H54 (cell line): ENCODE results near the gene C11orf68.

ENCODE experiments used
- DNase-seq: peaks from one replicate; pipeline ENCODE4 v3.0.0; 2011; ENCODE audit warnings: low spot score, mixed read lengths; ENCODE audit not compliant: insufficient read length
- FAIRE-seq: peaks from 3 replicates; lab custom pipeline; 2011; peaks lifted over from hg19 to GRCh38; lab: Jason Lieb, UNC
- POLR2A ChIP-seq: IDR thresholded peaks from 2 replicates; pipeline ENCODE4 v1.6.1; 2011; ENCODE audit warnings: low read depth, mild to moderate bottlenecking, low read length

C11orf68 gene

DNA sequence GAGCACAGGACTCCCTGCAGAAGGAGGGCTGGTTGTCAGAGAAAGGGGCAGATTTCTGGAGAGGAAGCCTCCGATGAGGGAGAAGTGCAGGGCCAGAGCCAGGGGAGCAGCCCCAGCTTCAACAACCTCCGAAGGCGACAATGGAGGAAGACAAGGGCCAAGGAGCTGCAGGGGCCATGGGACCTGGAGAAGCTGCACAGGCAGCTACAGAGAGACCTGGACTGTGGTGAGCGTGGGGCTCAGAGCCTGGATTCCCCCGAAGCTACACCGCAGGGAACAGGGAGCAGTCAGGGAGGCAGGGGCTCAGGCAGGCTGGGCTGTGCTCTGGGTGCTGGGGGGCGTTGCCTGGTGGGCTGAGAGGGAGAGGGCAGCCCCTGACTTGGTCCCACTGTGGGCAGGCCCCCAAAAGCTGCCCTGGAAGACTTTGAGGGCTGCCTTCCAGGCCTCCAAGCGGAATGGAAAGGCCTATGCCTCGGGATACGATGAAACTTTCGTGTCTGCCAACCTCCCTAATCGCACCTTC is 28.8 kb upstream of the C11orf68 start:
- no peak for FAIRE-seq
- DNase-seq, result no peak
- no peak for TF ChIP-seq POLR2A

DNA sequence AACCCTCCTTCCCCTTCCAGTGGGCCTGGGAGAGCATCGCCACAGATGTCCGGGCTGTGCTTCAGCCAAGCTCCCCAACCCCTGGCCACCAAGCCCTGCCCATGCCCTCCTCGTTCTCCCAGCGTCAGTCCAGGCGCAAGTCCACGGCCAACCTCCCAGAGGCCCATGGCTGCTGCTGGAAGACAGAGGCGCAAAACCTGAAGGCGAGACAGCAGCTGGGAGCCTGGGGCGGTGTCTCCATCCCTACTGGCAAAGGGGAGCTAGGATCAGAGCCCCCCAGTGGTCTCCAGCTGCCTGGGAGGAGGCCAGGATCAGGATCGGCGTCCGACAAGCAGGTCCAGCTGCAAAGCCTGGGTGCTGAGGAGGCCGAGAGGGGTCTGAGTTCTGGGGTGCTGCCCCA is 28.3 kb upstream of the C11orf68 start:
- TF ChIP-seq POLR2A, result no peak
- FAIRE-seq (no peak), DNase-seq (no peak)

DNA sequence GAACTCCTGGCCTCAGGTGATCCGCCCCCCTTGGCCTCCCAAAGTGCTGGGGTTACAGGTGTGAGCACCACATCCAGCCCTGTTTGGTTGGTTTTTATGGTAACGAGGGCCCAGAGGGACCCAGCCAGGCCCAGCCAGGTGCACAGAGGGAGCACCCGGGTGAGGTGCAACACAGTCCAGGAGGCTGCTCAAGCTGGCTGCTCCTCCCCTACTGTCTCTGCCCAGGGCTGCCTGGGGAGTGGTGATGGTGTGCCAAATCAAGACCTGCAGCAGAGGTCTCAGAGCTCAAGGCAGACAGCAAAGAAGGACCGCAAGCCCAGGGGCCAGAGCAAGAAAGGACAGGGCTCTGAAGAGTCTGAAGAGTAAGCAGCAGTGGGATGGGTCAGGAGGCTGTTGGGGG is 27.8 kb upstream of the C11orf68 start:
- FAIRE-seq, result no peak
- DNase-seq, result no peak
- TF ChIP-seq POLR2A, result no peak

DNA sequence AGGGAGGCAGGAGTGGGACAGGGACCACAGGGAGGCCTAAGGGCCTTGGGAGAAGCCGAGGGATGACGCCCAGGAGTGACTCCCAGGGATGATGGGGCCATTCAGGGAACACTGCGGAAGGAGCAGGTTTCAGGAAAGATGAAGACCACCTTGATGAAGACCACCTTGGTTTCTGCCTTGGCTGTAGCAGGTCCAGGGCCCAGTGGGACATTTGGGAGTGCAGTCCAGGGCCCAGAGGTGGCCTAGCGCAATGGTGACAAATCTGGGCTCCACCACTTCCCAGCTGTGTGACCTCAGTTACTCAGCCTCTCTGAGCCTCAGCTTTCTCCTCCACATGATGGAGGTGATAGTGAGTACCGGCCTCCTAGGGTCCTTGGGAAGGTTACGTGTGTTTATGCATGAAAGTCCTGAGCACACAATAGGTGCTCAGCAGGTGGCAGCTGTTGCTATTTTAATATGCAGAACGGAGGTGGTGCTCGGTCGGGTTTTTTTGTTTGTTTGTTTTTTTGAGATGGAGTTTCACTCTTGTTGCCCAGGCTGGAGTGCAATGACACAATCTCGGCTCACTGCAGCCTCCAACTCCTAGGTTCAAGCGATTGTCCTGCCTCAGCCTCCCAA is 27.2 kb upstream of the C11orf68 start:
- TF ChIP-seq POLR2A, result no peak
- DNase-seq, result no peak
- no peak for FAIRE-seq

DNA sequence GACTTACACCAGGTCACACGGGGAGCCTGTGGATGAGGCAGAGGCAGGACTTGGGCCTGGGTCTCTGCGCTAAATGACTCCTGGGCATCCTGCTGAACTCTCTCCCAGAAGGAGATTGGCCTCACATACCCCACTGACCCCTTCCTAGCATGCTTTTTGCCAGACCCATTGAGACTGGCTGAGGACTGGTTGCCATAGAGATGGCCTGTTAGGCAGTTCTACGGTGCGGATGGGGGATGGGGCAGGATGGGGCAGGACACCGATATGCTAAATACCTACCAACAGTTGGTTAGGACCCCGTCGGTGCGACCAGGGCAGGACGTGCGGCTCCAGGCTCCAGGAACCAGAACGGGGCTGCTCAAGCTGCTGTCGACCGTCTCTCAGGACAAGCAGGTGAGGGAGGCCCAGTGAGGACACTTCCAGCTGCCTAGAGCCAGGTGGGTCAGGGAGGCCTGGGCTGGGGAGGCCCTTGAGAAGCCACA is 26.6 kb upstream of the C11orf68 start, which contains the start of gene TSGA10IP:
Gene TSGA10IP, plus strand, starts transcription at position 51 of the 482 bp plus-strand sequence. Its CDS starts 196 bp downstream, at position 247.
- FAIRE-seq (no peak), DNase-seq (no peak)
- no peak for TF ChIP-seq POLR2A

DNA sequence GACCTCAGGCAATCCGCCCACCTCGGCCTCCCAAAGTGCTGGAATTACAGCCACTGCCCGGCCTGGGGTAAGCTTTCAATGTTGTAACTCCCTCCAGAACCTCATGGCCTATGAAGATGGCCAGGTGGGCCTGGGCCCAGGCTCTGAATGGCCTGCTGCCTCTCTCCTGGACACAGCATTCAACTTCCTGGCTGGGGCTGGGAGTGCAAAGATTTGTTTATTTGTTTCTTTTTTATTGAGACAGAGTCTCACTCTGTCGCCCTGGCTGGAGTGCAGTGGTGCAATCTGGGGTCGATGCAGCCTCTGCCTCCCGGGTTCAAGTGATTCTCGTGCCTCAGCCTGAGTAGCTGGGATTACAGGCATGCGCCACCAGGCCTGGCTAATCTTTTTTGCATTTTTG is 25.9 kb upstream of the C11orf68 start:
- no peak for TF ChIP-seq POLR2A
- DNase-seq (no peak), FAIRE-seq (no peak)

DNA sequence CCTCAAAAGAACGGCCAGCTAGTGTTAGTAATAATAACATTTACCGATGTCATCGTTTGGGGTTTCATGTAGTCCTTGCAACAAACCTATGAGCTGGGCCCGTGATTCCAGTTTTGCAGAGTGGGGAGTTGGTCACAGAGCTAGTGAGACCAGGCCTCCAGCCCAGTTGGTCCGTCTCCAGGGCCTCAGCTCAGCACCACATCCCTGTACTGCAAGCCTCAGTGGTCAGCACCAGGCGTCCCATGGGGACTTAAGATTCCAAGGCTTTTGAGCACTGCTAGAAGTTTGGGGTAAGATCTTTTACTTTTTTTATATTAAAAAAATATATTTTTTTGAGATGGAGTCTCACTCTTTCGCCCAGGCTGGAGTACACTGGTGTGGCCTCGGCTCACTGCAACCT is 25.3 kb upstream of the C11orf68 start:
- DNase-seq, result no peak
- no peak for TF ChIP-seq POLR2A
- FAIRE-seq, result no peak

DNA sequence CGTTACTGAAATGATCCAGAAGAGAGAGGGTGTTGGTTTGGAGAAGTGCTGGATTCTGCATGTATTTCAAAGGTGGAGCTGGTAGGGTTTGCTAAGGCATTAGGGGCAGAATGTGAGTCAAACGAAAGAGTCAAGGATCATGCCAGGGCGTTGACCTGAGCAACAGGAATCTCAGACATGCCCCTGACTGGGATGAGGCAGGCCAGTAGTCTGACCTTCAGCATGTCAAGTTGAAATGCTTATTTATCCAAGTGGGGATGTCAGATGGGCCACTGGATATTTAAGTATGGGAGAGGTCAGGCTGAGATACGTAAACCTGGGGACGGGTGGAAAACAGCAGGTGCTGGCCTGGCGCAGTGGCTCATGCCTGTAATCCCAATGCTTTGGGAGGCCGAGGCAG is 23.7 kb upstream of the C11orf68 start:
- TF ChIP-seq POLR2A, result no peak
- FAIRE-seq (no peak), DNase-seq (no peak)

DNA sequence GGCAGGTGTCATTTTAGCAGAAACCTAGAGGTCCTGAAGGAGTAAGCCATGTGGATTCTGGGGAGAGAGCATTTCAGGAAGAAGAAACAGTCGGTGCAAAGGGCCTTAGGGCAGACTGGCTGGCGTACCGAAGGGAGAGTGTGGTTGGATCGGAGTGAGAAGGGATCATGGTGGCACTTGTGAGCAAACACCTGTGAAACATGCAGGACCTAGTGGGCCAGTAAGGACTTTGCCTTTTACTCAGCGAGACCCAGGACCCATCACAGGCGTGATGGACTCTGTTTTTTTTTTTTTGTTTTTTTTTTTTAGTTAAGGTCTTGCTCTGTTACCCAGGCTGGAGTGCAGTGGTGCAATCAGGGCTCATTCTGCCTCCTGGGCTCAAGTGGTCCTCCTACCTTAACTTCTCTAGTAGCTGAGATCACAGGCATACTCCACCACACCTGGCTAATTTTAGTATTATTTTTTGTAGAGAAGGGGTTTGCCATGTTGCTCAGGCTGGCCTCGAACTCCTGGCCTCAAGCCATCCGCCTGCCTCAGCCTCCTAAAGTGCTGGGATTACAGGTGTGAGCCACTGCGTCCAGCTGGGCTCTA is 23.0 kb upstream of the C11orf68 start:
- FAIRE-seq, result no peak
- TF ChIP-seq POLR2A, result no peak
- no peak for DNase-seq

DNA sequence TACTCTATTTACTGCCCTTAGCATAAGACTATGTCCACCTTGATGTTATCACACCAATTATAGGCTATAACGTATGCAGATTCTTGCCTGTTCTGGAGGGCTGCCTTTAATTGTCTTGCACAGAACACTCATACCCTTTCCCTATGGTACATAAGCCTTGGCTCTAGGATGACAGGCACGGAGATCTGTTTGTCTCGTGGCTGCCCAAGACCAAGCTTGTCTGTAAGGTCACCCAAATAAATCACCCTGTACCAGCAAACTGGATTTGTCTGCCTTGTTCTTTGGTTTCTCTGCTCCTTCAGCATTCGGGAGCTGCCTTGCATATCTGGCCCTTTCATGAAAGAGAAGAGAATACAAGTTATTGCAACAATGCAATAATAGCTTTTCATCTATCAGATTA is 18.9 kb upstream of the C11orf68 start:
- FAIRE-seq (no peak), DNase-seq (no peak)
- no peak for TF ChIP-seq POLR2A

DNA sequence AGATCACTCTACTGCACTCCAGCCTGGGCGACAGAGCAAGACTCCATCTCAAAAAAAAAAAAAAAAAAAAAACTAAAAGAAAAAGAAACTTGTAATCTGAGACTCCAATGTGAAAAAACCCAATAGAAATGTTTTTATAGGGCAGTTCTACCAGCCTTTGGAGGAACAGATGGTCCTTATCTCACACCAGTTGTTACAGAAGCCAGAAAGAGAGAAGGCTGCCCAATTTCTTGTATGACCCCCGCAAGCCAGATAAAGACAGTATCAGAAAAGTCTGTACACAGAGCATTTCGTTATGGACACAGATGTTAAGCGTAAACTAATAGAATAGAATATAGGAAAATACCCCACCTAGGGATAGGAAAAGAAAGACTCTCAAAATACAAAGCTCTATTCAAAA is 15.2 kb upstream of the C11orf68 start:
- TF ChIP-seq POLR2A, result no peak
- no peak for FAIRE-seq
- DNase-seq, result no peak

DNA sequence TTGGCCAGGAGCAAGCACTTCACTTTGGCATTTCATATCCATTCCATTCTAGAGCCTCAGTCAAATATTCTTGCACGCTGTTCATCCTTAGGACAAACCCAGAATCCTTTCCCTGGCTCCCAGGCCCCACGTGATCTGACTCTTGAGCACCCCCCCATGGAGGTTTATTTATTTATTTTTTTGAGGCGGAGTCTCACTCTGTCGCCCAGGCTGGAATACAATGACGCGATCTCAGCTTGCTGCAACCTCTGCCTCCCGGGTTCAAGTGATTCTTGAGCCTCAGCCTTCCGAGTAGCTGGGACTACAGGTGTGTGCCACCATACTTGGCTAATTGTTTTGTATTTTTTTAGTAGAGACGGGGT is 13.7 kb upstream of the C11orf68 start:
- TF ChIP-seq POLR2A, result no peak
- no peak for DNase-seq
- FAIRE-seq, result no peak

DNA sequence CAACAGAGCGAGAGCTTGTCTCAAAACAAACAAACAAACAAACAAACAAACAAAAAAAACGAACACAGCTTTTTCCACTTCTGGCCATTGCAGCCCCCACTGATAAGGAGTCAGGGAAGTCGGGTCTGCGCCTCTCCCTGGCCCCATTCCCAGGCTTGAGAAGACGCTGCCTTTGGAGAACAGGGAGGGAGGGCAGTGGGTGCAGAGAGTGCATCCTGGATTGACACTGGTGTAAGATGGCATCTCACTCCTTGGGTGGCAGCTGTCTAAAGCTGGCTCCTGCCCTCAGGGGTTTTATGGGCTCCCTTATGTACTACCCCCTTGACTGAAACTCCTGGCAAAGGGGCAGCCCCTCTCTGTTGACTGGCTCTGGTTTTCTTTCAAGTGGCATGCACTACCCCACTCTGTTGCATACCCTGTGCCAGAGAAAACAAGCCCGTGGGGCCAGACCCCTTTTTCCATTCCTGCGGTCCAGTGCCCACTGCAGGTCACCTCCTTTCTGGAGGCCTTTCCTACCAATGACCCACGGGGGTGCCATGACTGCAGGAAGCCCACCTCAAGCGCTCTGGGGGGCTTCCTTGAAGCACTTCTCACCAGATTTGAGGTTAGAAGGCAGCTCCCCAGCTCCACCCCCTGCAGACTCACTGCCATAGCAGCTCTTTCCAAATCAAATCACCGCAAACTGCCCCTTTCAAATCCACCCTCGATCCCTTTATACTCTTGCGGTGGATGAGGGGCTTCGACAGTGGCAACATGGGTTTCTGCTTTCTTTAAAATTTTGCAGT is 13.1 kb upstream of the C11orf68 start:
- no peak for TF ChIP-seq POLR2A
- DNase-seq, result no peak
- FAIRE-seq, result no peak

DNA sequence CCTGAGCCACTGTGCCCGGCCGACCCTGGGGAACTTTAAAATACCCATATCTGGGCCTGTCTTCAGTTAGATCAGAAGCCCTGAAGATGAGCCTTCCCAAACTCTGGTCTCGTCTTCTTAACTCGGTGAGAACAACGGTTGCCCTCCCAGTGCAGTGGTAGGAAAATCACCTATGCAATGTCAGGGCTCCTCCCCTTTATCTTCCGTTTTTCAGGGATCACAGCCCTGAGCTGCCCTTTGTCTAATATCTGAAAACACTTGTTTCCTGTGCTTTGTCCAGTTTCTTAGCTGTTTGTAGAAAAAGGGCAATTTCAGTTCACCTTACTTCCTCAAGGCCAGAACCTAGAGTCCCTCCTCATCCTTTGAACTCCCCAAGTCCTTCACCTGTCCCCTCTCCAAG is 9.8 kb upstream of the C11orf68 start:
- FAIRE-seq (no peak), DNase-seq (no peak)
- no peak for TF ChIP-seq POLR2A
